Ishikawa (cell line): ENCODE measurements around the gene APOH.

Experiments
- CREB1 ChIP-seq: IDR thresholded peaks from 2 replicates; pipeline ENCODE4 v1.6.1; 2012; ENCODE audit warnings: low read depth
- EGR1 ChIP-seq: IDR thresholded peaks from 2 replicates; pipeline ENCODE4 v1.6.1; 2012
- EP300 ChIP-seq: IDR thresholded peaks from 2 replicates; pipeline ENCODE4 v1.6.1; 2012; ENCODE audit warnings: borderline replicate concordance
- NFIC ChIP-seq: IDR thresholded peaks from 2 replicates; pipeline ENCODE4 v1.6.1; 2012
- RAD21 ChIP-seq: IDR thresholded peaks from 2 replicates; pipeline ENCODE4 v1.6.1; 2012; ENCODE audit warnings: low read depth
- TAF1 ChIP-seq: IDR thresholded peaks from 2 replicates; pipeline ENCODE4 v1.6.1; 2012; ENCODE audit warnings: low read depth, mild to moderate bottlenecking
- TCF12 ChIP-seq: IDR thresholded peaks from 2 replicates; pipeline ENCODE4 v1.6.1; 2012; ENCODE audit warnings: low read depth
- TEAD4 ChIP-seq: IDR thresholded peaks from 2 replicates; pipeline ENCODE4 v1.6.1; 2012
- USF1 ChIP-seq: IDR thresholded peaks from 2 replicates; pipeline ENCODE4 v1.6.1; 2012
- YY1 ChIP-seq: IDR thresholded peaks from 2 replicates; pipeline ENCODE4 v1.6.1; 2012; ENCODE audit warnings: low read depth
- ZBTB7A ChIP-seq: IDR thresholded peaks from 2 replicates; pipeline ENCODE4 v1.6.1; 2012; ENCODE audit warnings: low read depth
- TF ChIP-seq, protein P1 (sequence below): IDR thresholded peaks from 2 replicates; pipeline ENCODE4 v1.6.1; 2012
- TF ChIP-seq, protein P2 (sequence below): IDR thresholded peaks from 2 replicates; pipeline ENCODE4 v1.6.1; 2012; ENCODE audit warnings: low read depth, mild to moderate bottlenecking

GRCh38 chr17:66276328-66276937, 47.2 kb upstream of the APOH start:
- TF ChIP-seq EGR1: no peak
- no peak for TF ChIP-seq EP300
- TF ChIP-seq, protein P1, sequence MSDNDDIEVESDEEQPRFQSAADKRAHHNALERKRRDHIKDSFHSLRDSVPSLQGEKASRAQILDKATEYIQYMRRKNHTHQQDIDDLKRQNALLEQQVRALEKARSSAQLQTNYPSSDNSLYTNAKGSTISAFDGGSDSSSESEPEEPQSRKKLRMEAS: no peak
- no peak for TF ChIP-seq CREB1
- TF ChIP-seq RAD21: no peak
- TF ChIP-seq TEAD4: no peak
- TF ChIP-seq, protein P2, sequence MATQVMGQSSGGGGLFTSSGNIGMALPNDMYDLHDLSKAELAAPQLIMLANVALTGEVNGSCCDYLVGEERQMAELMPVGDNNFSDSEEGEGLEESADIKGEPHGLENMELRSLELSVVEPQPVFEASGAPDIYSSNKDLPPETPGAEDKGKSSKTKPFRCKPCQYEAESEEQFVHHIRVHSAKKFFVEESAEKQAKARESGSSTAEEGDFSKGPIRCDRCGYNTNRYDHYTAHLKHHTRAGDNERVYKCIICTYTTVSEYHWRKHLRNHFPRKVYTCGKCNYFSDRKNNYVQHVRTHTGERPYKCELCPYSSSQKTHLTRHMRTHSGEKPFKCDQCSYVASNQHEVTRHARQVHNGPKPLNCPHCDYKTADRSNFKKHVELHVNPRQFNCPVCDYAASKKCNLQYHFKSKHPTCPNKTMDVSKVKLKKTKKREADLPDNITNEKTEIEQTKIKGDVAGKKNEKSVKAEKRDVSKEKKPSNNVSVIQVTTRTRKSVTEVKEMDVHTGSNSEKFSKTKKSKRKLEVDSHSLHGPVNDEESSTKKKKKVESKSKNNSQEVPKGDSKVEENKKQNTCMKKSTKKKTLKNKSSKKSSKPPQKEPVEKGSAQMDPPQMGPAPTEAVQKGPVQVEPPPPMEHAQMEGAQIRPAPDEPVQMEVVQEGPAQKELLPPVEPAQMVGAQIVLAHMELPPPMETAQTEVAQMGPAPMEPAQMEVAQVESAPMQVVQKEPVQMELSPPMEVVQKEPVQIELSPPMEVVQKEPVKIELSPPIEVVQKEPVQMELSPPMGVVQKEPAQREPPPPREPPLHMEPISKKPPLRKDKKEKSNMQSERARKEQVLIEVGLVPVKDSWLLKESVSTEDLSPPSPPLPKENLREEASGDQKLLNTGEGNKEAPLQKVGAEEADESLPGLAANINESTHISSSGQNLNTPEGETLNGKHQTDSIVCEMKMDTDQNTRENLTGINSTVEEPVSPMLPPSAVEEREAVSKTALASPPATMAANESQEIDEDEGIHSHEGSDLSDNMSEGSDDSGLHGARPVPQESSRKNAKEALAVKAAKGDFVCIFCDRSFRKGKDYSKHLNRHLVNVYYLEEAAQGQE: no peak
- no peak for TF ChIP-seq USF1
- no peak for TF ChIP-seq ZBTB7A
- no peak for TF ChIP-seq TCF12
- TF ChIP-seq NFIC: no peak
- TF ChIP-seq TAF1: no peak
- no peak for TF ChIP-seq YY1
